HG03039 (cell line): ENCODE results near the gene SYNPO2L.
"Not testable (repeated sequence)": the region's sequence is repeated elsewhere in the genome, so short reads cannot be mapped to it uniquely, and the experiment has no call there.

Experiments used
- ATAC-seq: cut with Tn5 transposase; IDR thresholded peaks from one replicate; pipeline ENCODE4 v1.9.1; 2021; ENCODE audit warnings: mild to moderate bottlenecking, moderate library complexity; ENCODE audit not compliant: unreplicated experiment

SYNPO2L gene

GRCh38 chr10:73655990-73656298, at the start of gene SYNPO2L:
Gene SYNPO2L (minus strand): TSS chr10:73656029. CDS start chr10:73655922, 107 bp downstream.
- ATAC-seq: no peak

DNA sequence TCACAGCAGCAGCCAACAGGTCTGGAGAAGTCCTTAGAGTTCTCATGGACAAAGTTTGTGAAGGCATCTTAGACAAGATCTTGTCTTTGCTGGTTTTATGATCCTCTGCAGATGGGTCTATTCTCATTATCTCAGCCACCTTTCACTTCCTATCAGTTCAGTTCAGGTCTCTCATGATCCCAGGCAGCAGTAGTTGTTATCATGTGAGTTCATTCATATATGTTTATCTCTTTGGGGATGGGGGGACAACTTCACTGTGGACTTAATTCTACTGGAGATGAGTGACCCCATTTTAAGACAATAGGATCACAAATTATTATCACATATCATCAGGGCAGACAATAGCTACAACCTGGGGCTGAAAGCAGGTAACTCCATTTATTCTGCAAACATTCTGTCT, 48.1 kb upstream of the SYNPO2L start:
- not testable (repeated sequence) for ATAC-seq

DNA sequence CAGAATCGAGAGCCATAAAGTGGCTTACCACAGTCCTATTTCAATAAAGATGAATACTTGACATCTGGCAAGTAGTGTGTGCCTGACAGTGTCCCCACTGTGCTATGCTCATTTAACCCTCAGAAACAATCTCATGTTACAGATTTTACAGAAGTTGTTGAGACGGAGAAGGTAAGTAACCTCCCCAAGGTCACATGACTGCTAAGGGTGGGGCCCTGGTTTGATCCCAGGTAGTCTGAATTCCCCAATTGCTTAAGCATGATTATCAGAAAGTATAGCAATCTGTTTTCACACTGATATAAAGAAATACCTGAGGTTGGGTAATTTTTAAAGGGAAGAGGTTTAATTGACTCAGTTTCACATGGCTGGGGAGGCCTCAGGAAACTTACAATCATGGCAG, 43.0 kb upstream of the SYNPO2L start:
- not testable (repeated sequence) for ATAC-seq

DNA sequence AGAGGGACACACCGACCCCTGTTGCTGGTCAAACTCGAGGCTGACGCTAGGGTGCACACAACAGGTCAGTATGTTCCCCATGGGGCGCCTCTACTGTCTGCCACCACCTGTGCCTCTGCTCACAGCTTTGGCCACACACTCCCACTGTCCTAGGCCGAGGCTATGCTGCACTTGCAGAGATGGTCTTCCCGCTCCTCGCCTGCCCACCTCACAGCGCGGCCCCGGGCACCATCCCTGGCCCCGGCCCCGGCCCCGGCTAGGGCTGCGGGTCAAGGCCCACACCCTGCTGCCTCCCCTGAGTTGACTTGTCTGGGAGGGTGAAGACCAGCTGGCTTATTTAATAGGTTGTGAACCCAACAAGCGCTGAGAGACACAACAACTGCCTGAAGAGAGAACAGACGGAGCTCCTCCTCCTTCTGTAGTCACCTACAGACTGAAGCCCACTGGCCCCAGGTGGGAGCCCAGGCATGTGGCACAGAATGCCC, 41.9 kb upstream of the SYNPO2L start, which contains the start of gene AGAP5:
AGAP5 (minus strand) TSS at position 435 of the 485 bp plus-strand sequence; CDS start at position 81, 354 bp downstream.
- not testable (repeated sequence) for ATAC-seq

- not testable (repeated sequence) for ATAC-seq
Observed at GRCh38 chr10:73695302-73695701, 39.5 kb upstream of the SYNPO2L start.

GRCh38 chr10:73690755-73691154, 34.9 kb upstream of the SYNPO2L start:
- not testable (repeated sequence) for ATAC-seq

DNA sequence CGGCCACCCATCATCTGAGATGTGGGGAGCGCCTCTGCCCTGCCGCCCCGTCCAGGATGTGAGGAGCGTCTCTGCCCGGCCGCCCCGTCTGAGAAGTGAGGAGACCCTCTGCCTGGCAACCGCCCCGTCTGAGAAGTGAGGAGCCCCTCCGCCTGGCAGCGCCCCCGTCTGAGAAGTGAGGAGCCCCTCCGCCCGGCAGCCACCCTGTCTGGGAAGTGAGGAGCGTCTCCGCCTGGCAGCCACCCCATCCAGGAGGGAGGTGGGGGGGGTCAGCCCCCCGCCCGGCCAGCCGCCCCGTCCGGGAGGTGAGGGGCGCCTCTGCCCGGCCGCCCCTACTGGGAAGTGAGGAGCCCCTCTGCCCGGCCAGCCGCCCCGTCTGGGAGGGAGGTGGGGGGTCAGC, 33.8 kb upstream of the SYNPO2L start:
- not testable (repeated sequence) for ATAC-seq

- ATAC-seq: not testable (repeated sequence)
Observed at GRCh38 chr10:73687641-73688040, 31.8 kb upstream of the SYNPO2L start.

DNA sequence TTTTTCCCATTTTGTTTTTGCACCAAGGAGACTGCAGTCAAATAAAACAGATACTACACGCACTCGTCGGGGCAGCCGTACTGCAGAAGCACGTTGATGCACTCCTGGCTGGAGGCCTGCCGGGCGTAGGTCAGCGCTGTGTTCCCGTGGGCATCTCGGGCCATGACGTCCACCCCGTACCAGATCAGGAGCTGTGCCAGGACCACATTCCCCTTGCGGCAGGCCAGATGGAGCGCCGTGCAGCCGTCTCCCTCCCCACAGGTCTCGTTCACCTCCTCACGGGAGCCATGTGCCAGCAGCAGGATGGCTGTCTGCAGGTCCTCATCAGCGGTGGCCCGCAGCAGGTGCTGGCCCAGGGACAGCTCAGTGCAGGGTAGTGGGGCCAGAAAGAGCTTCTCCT, 18.7 kb upstream of the SYNPO2L start:
- ATAC-seq: not testable (repeated sequence)

DNA sequence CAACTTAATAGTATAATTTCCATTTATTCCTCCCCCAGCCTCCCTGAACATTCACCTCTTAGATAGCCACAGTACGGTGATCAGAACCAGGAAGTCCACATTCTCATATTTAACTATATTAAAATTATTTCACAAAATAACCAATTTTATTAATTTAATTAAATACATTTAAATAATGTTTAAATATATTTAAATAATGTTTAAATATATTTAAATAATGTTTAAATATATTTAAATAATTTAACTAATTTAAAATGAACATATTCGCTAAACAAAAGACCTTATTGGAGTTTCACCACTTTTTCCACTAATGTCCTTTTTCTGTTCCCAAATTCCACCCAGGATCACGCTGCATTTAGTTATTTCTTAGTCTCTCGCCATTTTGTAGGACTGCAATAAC, 12.5 kb upstream of the SYNPO2L start:
- ATAC-seq: not testable (repeated sequence)

- not testable (repeated sequence) for ATAC-seq
Observed at GRCh38 chr10:73666153-73666809, 10.5 kb upstream of the SYNPO2L start.

DNA sequence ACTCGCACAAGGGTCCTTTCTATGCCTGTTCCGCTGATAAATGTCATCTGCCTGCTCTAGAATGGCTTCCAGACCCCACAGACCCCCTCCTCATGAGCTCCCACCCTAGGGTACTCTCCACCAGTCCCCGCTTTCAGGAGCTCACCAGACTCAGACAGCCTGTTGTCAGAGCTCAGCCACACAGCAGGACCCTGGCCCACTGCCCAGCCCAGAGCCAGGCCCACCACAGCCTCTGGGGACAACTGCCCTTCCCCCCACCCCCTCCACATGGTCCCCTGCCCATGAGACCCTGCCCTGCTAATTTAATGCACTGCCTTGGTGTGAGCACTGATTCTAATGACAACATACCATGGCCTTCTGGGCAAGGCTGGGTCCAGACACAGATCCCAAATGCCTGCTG, 9.8 kb upstream of the SYNPO2L start:
- ATAC-seq: not testable (repeated sequence)

GRCh38 chr10:73664156-73665040, 8.6 kb upstream of the SYNPO2L start:
- not testable (repeated sequence) for ATAC-seq

GRCh38 chr10:73663621-73664020, 7.8 kb upstream of the SYNPO2L start:
- not testable (repeated sequence) for ATAC-seq

DNA sequence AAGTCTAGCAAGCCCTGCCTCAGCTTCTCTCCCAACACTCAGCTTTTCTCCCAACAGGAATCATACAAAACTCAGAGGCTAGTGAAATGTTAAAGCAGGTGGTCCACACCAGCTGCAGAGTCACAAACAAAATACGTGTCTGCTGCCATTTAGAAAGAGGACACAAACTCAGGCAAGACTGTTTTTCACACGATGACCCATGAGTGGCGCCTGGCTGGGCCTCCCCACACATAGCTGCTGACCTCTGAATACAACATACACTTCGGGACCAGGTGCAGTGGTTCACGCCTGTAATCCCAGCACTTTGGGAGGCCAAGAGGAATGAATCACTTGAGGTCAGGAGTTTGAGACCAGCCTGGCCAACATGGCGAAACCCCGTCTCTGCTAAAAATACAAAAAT, 6.9 kb upstream of the SYNPO2L start:
- ATAC-seq: not testable (repeated sequence)

DNA sequence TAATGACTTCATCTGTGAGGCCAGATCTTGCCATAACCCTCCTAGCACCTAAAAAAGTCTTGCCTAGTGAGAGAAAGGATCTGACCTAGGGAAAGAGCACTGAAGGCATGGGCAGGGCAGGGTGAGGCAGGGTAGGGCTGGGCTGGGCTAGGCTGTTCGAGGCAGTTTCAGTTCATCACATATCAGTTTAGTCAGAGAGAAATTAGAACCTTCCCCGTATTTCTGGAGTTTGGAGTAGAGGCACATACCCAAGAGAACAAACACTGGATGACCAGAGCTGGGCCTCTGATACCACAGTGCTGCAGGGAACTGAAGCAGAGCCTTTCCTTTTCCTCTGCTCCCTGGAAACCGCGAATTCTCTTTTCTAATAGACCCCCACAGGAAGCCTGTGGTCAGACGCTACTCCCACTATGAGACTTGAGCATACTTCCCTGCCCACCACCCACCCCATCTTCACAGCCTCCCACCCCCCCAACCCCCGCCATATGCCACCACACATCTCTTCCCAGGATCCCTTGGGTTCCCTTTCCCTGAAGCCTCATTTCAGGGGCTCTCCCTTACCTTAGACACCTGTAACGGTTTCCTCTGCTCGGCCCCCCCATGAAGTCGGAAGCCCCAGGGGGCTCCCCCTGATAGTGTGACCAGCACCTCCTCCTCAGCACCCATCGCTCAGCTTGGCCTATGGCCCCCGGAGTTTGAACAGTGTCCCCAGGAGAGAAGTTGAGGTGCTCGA, 406 bp downstream of the SYNPO2L start:
- no peak for ATAC-seq

DNA sequence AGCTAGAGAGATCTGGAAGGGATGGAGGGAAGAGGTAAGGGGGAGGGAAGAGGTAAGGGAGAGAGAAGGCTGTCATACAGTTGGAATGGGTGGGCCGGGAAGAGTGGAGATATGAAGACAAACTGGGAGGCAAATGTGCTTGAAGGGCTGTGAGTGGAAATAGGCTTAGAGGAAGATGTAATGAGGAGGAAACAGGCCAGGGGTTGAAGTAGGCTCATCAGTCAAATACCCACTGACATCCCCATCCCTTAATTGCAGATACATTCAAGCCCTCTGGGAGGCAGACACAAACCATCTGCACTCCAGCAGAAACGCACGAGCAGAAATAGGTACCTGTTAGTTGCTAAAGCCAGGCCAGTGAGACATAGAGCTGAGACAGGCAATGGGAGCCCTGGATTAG, 2.1 kb downstream of the SYNPO2L start:
- ATAC-seq: no peak

GRCh38 chr10:73653195-73653594, 2.6 kb downstream of the SYNPO2L start:
- no peak for ATAC-seq

DNA sequence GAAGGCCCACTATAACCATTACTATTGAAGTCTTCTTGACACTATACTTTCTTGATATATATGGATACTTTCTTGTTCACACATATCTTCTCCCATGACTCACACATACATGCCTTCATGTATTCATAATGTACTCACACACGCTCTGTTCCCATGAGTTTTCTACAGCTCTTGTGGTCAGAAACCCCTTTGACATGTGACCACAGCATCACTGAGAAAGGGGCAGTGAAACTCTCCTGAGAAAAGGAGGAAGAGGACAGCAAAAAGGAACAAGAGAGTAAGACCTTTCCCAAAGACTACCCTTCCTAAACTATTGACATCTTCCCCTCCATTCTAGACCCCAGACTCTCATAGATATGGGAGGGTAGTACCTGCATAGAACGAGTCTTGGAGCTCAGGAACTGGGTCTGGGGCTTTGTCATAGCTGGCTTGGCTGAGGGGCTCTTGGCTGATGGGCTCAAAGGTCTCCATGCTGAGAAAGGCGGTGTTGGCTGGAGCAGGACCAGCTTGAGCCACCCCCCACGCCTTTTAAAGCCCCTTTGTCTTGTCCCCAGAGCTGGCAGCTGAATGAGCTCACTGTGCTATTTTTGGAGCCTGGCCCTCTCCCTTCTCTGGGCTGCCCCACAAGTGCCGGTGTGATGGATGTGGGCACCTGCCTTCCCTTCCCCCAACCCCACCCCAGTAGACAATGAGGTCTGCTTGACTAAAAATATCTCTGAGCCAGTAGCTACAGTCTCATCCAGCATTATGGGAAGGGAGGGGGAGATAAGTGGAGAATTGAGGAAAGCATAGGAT, 5.1 kb downstream of the SYNPO2L start:
- no peak for ATAC-seq

DNA sequence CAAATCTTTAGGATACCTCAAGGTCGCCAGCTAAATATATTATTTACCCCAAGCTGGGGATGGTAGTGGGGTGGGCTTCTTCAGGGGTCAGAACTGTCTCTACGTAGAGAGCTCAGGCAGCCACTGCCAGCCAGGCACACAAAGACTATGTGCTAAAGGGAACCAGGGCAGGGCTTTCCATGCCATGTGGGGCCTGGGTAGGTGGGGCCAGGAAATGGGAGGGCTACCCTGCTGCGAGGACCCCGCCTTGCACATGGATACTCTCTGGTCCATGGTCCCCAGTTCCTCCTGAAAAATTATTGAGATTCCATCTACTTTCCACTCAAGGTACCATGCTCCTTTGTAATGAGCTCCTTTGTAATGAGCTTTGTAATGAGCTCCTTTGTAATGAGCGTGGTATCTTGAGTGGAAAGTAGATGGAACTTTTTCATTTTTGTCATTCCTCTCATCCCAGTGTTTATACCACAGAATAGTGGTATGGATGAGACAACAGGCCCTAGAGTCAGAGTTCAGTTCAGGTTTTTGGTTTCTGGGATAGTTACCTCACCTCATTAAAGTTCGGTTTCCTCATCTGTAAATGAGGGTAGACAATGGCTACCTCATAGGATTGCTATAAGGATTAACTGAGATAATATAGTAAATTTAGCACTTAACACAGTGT, 5.8 kb downstream of the SYNPO2L start:
- no peak for ATAC-seq
